22Rv1 (cell line): ENCODE data around the gene TBC1D13.

ENCODE experiments used
- H3K27ac ChIP-seq: fragments of 450-650 bp; 2 replicates; pipeline ENCODE4 v1.5.1; 2017
- ZFX ChIP-seq: fragments of 450-650 bp; IDR thresholded peaks from 2 replicates; pipeline ENCODE4 v1.6.1; 2017; ENCODE audit warnings: antibody characterized with exemption, borderline replicate concordance
- TF ChIP-seq, protein P1 (sequence below): fragments of 450-650 bp; IDR thresholded peaks from 2 replicates; pipeline ENCODE4 v1.5.1; 2017; ENCODE audit warnings: mild to moderate bottlenecking

The TBC1D13 gene

DNA sequence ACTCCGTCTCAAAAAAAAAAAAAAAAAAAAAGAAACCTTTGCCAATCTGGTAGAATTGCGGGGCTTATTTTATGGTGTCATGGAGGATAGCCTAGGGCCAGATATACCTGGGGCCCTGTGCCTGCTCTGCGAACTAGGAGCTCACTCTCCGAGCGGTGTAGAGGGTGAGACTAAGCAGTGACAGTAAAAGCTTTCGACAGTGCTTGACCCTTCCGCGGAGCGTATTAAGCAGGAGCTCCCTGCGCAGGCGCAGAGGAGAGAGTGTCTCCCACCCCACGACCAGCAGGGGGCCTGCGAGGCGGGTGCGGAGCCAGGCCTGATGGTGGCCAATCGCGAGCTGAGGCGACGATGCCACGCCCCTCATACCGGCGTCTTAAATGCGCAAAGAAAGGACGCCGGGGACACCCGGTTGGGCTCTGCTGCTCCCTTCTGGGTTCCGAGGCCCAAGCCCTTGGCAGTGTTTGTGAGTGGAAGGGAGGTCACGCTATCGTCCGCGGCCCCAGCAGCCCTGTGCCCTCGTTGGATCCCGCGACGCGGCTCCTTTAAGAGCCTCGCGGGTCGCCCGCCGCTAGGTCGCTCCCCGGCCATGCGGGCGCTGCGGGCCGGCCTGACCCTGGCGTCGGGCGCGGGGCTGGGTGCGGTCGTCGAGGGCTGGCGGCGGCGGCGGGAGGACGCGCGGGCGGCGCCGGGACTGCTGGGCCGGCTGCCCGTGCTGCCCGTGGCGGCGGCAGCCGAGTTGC, 31.2 kb downstream of the TBC1D13 start, which contains the start of gene ENDOG:
Gene ENDOG (plus strand): TSS at position 402 of the 740 bp plus-strand sequence. CDS start 185 bp downstream, at position 587.
- TF ChIP-seq, protein P1, sequence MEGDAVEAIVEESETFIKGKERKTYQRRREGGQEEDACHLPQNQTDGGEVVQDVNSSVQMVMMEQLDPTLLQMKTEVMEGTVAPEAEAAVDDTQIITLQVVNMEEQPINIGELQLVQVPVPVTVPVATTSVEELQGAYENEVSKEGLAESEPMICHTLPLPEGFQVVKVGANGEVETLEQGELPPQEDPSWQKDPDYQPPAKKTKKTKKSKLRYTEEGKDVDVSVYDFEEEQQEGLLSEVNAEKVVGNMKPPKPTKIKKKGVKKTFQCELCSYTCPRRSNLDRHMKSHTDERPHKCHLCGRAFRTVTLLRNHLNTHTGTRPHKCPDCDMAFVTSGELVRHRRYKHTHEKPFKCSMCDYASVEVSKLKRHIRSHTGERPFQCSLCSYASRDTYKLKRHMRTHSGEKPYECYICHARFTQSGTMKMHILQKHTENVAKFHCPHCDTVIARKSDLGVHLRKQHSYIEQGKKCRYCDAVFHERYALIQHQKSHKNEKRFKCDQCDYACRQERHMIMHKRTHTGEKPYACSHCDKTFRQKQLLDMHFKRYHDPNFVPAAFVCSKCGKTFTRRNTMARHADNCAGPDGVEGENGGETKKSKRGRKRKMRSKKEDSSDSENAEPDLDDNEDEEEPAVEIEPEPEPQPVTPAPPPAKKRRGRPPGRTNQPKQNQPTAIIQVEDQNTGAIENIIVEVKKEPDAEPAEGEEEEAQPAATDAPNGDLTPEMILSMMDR = peak; percentile 92
- TF ChIP-seq ZFX = no peak
- H3K27ac ChIP-seq = peak within 1 kb of the TSS; percentile 96

GRCh38 chr9:128818839-128819715, 32.0 kb downstream of the TBC1D13 start:
- TF ChIP-seq, protein P1 = no peak
- TF ChIP-seq ZFX = no peak
- peak overlapping the region; percentile 96 for H3K27ac ChIP-seq

- TF ChIP-seq, protein P1 = no peak
Measured at GRCh38 chr9:128819716-128820664, 32.9 kb downstream of the TBC1D13 start.

GRCh38 chr9:128820665-128821583, 33.9 kb downstream of the TBC1D13 start:
- H3K27ac ChIP-seq = peak overlapping the region; percentile 96
- TF ChIP-seq, protein P1 = no peak
- no peak for TF ChIP-seq ZFX

More at GRCh38 chr9:128819716-128820664, 32.9 kb downstream of the TBC1D13 start:
- H3K27ac ChIP-seq = peak overlapping the region; percentile 96

DNA sequence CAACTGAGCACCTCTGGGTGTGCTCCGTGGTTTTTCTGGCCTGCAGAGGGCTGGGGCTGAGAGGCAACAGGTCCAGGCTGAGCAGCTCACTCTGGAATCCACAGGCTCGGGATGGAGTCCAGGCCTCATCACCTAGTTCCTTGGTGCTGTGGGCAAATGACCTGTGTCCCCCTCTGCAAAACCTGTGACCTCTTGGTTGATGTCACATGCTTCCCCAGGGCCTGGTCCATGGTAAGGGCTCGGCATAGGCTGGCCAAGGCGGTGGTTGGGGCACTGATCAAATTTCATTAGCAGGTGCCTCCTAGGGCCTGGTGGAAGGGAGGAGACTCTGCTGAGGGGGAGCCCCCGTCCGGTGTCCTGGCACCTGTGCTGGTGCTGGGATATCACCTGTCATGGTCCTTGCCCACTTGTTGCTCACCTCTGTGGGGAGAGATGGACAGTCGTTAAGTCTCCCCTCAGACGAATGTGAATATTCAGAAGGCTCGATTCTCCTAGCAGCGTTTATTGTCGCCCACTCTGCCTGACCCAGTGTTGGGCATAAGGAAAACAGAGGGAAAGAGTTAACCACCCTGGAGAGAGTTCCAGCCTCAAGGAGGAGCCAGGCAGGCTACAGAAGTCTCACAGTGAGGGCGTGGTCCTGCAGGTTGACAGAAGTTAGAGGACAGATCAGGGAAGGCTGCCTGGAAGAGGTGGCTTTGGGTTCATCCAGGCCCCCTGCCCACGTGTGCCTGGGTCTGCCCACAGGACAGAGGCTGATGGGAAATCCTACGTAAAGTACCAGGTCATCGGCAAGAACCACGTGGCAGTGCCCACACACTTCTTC, 34.7 kb downstream of the TBC1D13 start:
- peak overlapping the region; percentile 96 for H3K27ac ChIP-seq
- TF ChIP-seq, protein P1 = no peak
- TF ChIP-seq ZFX = no peak
